AG04449 (cell line): ENCODE data around the gene BCAS4.
"Not testable (repeated sequence)": the region's sequence is repeated elsewhere in the genome, so short reads cannot be mapped to it uniquely, and the experiment has no call there.

ENCODE experiments used
- CTCF ChIA-PET: fragments of 350-600 bp; formaldehyde crosslinking; extraction: SDS; loops from one replicate; lab custom pipeline; 2021; ENCODE audit warnings: antibody characterized with exemption; lab: Yijun Ruan, JAX
- POLR2A ChIA-PET: fragments of 400-600, 350-600 bp; formaldehyde crosslinking; extraction: SDS; loops from one replicate; lab custom pipeline; 2020; ENCODE audit warnings: antibody characterized with exemption, inconsistent platforms; lab: Yijun Ruan, JAX
- DNase-seq: peaks from one replicate; pipeline ENCODE4 v3.0.0-alpha.2; 2010; ENCODE audit warnings: low read depth, low spot score
- H3K4me3 ChIP-seq: 2 replicates; pipeline ENCODE4 v1.5.1; 2011; ENCODE audit warnings: low read depth, mild to moderate bottlenecking, control low read depth, low read length
- TF ChIP-seq, protein P1 (sequence below): IDR thresholded peaks from one replicate; pipeline ENCODE4 v1.5.1; 2011; ENCODE audit warnings: mild to moderate bottlenecking, moderate library complexity, low read length, control low read depth, inconsistent platforms; ENCODE audit not compliant: insufficient read depth; ENCODE audit errors: missing control alignments

BCAS4 gene

DNA sequence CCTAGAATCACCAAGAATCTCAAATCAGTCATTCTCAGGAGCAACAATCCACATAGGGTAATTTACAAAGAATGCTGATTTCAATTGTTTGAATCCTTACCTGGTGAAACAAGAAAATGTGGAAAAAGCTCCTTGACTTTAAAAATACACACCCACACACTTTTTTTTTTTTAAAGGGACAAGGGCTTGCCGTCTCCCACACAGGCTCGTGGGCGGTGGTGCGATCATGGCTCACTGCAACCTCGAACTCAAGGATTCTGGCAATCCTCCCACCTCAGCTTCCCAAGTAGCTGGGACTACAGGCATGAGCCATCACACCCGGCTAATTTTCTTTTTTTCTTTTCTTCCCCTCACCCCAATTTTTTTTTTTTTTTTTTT is 32.8 kb upstream of the BCAS4 start:
- TF ChIP-seq, protein P1, sequence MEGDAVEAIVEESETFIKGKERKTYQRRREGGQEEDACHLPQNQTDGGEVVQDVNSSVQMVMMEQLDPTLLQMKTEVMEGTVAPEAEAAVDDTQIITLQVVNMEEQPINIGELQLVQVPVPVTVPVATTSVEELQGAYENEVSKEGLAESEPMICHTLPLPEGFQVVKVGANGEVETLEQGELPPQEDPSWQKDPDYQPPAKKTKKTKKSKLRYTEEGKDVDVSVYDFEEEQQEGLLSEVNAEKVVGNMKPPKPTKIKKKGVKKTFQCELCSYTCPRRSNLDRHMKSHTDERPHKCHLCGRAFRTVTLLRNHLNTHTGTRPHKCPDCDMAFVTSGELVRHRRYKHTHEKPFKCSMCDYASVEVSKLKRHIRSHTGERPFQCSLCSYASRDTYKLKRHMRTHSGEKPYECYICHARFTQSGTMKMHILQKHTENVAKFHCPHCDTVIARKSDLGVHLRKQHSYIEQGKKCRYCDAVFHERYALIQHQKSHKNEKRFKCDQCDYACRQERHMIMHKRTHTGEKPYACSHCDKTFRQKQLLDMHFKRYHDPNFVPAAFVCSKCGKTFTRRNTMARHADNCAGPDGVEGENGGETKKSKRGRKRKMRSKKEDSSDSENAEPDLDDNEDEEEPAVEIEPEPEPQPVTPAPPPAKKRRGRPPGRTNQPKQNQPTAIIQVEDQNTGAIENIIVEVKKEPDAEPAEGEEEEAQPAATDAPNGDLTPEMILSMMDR = no peak
- no peak for DNase-seq
- POLR2A ChIA-PET = interaction anchor here (1.1 kb wide), 1 partner anchor 18 kb away, joined by 3 read pairs; no protein-coding TSS in a partner anchor
- CTCF ChIA-PET = interaction anchor here (0.6 to 1.6 kb wide), 4 partner anchors 12 to 180 kb away, joined by 3 to 9 read pairs (median 4); partner anchors contain the start of gene BCAS4
- H3K4me3 ChIP-seq = no peak overlapping the region

DNA sequence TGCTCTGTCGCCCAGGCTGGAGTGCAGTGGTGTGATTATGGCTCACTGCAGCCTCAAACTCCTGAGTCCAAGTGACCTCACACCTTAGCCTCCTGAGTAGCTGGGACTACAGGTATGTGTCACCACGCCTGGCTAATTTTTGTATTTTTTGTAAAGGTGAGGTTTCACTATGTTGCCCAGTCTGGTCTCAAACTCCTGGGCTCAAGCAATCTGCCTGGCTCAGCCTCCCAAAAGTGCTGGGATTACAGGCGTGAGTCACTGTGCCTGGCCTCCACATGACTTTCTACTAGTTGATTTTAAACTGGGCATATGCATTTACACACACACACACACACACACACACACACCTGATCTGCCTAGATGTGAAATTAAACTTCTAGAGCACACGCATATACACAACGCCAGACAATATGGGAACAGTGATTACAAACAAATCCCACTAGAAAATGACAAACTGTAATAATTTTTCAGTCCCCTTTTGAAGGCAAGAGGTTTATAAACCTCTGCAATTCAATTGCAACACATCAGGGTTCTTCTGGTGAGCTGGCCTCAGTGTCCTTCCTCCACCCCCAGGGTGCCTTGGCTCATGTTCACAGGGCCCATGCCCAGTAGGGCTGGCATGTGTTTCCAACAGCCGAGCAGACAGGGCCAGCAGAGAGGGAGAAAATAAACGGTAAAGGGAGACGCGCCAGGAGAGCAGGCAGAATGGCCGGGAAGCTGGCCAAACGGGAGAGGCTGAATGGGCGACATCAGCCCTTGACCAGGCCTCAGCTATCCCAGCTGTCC is 32.2 kb upstream of the BCAS4 start:
- TF ChIP-seq, protein P1 = no peak
- ChIA-PET CTCF (interaction anchor here (0.6 to 1.6 kb wide), 4 partner anchors 13 to 180 kb away, joined by 3 to 9 read pairs (median 3); no protein-coding TSS in a partner anchor), POLR2A (interaction anchor here (1.1 kb wide), 1 partner anchor 17 kb away, joined by 3 read pairs; no protein-coding TSS in a partner anchor)
- H3K4me3 ChIP-seq = no peak overlapping the region
- DNase-seq = no peak

DNA sequence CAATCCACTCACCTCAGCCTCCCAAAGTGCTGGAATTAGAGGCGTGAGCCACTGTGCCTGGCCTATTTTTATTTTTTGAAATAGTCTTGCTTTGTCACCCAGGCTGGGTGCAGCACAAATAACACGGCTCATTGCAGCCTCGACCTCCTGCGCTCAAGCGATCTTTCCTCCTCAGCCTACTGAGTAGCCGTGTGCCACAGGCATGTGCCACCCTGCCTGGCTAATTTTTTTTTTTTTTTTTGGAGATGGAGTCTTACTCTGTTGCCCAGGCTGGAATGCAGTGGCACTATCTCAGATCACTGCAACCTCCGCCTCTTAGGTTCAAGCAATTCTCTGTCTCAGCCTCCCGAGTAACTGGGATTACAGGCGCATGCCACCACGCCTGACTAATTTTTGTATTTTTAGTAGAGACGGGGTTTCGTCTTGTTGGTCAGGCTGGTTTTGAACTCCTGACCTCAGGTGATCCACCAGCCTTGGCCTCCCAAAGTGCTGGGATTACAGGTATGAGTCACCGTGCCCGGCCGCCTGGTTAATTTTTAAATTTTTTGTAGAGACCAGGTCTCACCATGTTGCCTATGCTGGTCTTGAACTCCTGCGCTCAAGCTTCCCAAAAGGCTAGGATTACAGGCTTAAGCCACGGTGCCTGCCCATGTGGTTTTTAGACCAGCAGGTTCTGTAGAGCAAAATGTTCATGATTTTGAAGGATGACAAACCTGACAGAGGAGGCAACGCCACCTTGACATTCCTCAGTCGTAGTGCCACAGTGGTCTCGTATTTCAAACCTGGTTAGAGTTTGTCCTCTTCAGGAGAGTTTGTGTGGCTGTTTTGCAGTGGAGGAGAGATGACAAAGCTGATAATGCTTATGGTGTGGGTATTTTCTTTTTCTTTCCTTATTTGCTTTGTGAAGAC is 31.1 kb upstream of the BCAS4 start:
- CTCF ChIA-PET = interaction anchor here (0.7 kb wide), 1 partner anchor 15 kb away, joined by 3 read pairs; no protein-coding TSS in a partner anchor
- DNase-seq, POLR2A ChIA-PET, H3K4me3 ChIP-seq: not testable (repeated sequence)

DNA sequence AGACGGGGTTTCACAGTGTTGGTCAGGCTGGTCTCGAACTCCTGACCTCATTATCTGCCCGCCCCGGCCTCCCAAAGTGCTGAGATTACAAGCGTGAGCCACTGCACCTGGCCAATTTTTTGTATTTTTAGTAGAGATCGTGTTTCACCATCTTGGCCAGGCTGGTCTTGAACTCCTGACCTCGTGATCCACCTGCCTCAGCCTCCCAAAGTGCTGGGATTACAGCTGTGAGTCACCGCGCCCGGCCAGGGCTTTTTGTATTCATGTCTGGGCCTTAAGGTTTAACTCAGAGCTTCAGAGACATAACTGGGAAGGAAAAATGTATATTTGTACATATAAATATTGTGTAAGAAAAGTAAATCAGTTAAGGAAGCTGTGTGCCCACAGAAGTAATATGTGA is 29.6 kb upstream of the BCAS4 start:
- DNase-seq, POLR2A ChIA-PET, H3K4me3 ChIP-seq: not testable (repeated sequence)
- CTCF ChIA-PET = interaction anchor here (1.1 to 3.2 kb wide), 6 partner anchors 14 to 587 kb away, joined by 3 to 15 read pairs (median 5); no protein-coding TSS in a partner anchor

DNA sequence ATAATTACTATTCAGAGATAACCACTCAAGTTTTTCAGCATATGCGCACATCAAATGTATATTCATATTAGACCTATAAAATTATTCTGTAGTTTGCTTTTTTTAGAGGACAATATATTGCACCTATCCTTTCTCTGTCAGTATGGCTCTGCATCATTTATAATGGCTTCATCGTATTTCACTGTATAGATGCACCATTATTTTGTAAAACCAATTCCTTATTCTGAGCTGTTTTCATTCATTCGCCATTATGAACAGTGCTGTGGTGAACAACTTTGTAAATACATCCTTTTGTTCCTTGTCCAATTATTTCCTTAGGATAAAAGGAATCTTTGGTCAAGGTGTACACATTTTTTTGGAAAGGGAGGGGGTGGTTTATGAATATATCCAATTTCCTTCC is 29.2 kb upstream of the BCAS4 start:
- no peak for DNase-seq
- CTCF ChIA-PET = interaction anchor here (1.1 to 3.2 kb wide), 6 partner anchors 14 to 587 kb away, joined by 3 to 15 read pairs (median 5); no protein-coding TSS in a partner anchor
- POLR2A ChIA-PET = no interaction called here
- H3K4me3 ChIP-seq = no peak overlapping the region
- TF ChIP-seq, protein P1 = no peak

DNA sequence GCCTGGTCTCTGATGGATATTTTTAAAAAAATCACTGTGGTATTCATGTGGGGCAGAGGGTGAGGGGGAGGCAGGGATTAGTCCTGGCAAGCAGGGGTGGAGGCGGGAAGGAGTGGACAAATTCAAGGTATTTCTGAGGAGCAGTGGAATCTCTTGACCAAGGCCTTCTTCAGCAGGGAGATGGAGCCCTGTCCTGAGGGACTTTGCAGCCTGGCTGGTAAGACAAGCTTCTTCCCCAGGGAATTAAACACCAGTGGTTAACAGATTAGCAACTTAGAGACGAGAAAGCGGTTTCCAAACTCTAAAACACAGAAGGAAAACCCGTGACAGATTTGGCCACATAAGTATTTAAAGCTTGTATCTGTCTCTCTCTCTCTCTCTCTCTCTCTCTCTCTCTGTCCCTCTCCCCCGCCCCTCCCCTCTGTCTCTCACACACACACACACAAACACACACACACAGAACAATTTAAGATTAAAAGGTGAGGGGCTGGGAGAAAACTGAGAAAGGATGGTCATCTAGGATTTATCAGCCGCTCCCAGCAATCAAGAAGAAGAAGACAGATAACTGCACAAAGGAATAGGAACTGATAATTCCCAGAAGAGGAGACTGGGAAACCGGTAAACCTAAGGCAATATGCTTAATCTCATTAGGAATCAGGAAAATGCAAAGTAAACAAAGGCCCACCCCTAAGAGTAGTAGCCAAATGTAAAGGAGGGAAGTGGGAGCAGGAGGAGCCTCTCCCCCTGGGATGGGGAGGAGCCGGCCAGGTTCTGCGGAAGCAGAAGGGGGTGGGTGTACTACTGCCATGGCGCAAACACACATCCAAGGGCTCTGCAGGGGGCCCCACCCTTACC is 27.7 kb upstream of the BCAS4 start:
- CTCF ChIA-PET = interaction anchor here (3.2 kb wide), 1 partner anchor 18 kb away, joined by 15 read pairs; no protein-coding TSS in a partner anchor
- DNase-seq, H3K4me3 ChIP-seq, POLR2A ChIA-PET: not testable (repeated sequence)

DNA sequence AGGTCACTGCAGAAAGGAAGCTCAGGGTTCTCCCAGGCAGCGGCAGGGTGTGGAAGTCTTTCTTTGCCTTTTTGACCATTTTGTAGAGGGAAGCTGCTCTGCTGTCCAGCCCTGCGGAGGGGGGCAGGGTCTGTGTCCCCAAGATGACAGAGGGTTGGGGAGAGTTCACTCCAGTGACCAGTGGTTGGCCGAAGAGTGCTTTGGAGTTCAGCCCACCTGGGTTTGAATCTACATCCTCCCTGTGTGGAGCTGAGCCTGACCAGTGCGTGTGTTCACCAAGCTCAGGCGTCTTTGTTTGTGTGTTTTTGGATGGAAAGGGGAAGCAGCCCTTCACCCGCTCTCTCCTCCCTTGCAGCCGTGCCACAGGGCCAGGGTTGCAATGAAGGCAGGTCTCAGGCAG is 25.9 kb upstream of the BCAS4 start:
- H3K4me3 ChIP-seq, DNase-seq, POLR2A ChIA-PET: not testable (repeated sequence)
- CTCF ChIA-PET = interaction anchor here (1.9 kb wide), 1 partner anchor 20 kb away, joined by 6 read pairs; no protein-coding TSS in a partner anchor

DNA sequence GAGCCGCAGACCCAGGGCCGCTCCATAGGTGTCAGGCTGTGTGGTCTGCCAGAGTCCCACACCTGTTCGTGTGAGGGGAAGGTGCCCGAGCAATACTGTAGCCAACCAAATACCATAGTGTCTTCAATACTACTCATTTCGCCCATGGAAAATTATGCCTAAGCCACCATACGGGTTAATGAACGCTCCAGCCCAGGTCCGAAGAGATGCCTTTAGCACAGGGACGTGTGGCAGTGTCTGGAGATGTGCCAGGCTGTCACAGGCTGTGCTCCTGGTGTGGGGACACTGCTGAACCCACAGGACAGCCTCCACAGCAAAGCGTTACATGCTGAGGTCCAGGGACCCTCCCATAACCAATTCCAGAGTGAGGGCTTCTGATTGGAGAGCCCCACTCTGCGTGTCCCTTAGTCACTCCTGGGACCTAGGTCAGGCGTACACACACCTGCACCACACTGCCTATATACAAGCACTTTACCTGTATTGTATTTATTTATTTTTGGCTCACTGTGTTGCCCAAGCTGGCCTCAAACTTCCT is 25.2 kb upstream of the BCAS4 start:
- DNase-seq, POLR2A ChIA-PET, H3K4me3 ChIP-seq: not testable (repeated sequence)
- CTCF ChIA-PET = interaction anchor here (1.9 kb wide), 1 partner anchor 20 kb away, joined by 6 read pairs; no protein-coding TSS in a partner anchor

DNA sequence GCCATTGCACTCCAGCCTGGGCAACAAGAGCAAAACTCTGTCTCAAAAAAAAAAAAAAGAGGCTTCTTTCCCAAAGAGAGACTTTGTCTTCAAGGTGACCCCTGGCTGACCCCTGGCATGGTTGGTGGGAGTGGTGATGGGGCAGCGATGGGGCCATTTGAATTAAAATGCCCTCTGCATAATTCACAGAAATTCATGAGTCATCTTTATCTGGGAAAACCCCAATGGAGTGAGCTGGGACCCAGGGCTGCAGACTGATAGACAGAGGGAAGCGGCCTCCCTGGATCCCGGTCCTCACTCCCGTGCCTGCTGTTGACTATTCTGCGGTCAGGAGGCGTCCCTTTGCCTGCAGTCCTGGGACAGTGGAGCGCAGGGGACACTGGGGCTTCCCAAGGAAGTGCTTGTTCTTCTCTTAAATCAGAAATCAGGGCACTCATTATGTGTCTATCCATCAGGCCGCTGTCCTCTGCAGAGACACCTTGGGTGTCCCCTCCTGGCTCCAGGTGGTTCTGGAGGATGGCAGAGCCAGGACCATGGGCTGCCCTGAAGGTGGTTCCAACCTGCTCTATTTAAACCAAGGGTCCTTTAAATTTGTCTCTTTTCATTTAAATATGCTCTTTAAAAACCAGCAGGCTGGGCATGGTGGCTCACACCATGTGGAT is 23.3 kb upstream of the BCAS4 start:
- DNase-seq, POLR2A ChIA-PET, H3K4me3 ChIP-seq: not testable (repeated sequence)
- CTCF ChIA-PET = interaction anchor here (1.1 to 2.2 kb wide), 3 partner anchors 10 to 23 kb away, joined by 4 to 6 read pairs (median 4); partner anchors contain the start of gene BCAS4
